NCI-H446 (cell line): ENCODE results near the gene UBL4A.
"Not testable (repeated sequence)": the region's sequence is repeated elsewhere in the genome, so short reads cannot be mapped to it uniquely, and the experiment has no call there.

Experiments used
- DNase-seq, 2 experiments: peaks; one replicate each; lab custom pipeline; 2025; lab: John Stamatoyannopoulos, UW

The UBL4A gene

DNA sequence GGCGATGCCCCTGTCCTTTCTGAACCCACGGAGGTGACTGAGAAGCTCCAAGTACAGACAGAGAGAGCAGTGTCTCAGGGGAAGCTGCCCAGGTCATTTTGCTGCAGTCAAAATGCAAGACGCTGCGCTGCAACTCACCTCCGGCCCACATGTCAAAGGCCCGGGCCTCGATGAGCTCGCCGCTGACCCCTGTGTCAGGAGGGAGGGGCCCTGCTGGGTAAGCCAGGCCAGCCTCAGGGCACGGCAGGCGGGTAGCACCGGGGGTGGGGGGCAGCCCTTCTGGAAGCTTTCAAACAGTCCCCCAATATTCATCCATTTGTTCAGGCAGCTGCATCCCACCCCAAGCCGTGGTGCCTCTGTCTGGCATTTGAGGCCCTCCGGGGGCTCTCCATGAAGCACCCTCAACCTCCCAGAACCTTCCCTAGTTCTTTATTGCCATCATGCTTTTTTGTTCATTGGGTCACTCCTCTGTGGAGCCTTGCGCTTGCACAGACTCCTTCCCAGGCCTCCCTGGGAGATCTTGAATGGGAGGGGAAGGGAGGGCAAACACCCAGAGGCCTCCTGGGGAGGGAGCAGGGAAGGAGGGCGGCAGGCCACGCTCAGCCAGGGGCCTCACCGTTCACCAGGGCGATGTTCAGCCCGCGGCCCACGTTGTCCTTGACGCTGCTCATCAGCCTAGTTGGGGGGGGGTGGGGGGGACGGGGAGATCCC, 21.4 kb upstream of the UBL4A start:
- DNase-seq: no peak

- DNase-seq: no peak
Measured at GRCh38 chrX:154506483-154507332, 20.3 kb upstream of the UBL4A start.

GRCh38 chrX:154505734-154506133, 19.3 kb upstream of the UBL4A start:
- no peak for DNase-seq

GRCh38 chrX:154502989-154503388, 16.6 kb upstream of the UBL4A start:
- DNase-seq: no peak

- DNase-seq: no peak
Measured at GRCh38 chrX:154502098-154502497, 15.7 kb upstream of the UBL4A start.

DNA sequence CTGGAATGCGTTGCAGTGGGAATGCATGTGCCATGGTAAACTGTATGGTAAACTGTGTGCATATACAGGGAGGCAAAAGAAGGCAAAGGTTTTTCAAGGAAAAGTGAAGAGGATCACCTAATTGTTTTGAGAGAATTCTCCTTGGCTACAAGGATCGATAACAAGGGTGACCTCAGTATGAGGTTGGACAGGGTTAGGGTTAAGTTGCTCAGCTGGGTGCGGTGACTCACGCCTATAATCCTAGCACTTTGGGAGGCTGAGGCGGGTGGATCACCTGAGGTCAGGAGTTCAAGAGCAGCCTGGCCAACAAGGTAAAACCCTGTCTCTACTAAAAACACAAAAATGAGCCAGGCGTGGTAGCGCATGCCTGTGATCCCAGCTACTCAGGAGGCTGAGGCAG, 15.0 kb upstream of the UBL4A start:
- DNase-seq: not testable (repeated sequence)

DNA sequence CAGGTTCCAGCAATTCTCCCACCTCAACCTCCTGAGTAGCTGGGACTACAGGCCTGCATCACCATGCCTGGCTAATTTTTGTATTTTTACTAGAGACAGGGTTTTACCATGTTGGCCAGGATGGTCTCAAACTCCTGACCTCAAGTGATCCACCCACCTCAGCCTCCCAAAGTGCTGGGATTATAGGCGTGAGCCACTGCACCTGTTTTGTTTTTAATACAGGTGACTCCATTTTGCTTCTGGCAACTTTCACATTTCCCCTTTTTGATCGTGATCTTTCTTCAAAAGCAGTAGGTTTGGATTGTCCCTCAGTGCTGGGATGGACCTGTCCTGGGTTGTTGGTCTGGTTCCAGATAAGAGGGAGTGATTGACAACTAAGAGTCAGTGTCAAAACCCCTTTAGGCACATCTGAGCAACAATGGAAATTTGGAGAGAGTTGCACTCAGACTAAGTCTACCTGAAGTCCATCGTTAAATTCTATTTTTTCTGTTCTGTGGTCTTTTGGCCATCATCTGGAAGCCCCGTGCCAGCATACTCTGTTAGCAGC, 10.2 kb upstream of the UBL4A start:
- not testable (repeated sequence) for DNase-seq

DNA sequence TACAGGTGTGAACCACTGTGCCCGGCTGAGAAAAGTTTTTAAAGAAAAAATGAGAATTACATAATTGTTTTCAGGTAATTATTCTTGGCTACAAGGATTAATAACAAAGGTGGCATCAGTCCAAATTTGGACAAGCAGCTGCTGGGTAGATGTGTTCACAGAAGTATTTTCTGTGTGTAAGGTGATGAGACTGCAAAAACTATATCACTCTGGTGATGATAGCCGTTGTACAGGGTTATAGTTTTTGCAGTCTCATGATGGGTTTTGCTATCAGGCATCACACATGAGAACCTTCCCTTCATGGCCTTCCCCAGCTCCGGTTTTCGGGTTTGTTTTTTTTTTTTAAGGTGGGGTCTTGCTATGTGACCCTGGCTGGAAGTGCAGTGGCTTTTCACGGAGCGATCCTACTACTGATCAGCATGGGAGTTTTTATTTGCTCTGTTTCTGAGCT, 9.1 kb upstream of the UBL4A start:
- no peak for DNase-seq

GRCh38 chrX:154494715-154495114, 8.3 kb upstream of the UBL4A start:
- no peak for DNase-seq

- peak; percentile 75 to 95 for DNase-seq
Measured at GRCh38 chrX:154490414-154491083, 4.1 kb upstream of the UBL4A start, which contains the start of gene SLC10A3. TSS of gene SLC10A3 (minus strand) at chrX:154490629. CDS start at chrX:154488940, 1,689 bp downstream.

DNA sequence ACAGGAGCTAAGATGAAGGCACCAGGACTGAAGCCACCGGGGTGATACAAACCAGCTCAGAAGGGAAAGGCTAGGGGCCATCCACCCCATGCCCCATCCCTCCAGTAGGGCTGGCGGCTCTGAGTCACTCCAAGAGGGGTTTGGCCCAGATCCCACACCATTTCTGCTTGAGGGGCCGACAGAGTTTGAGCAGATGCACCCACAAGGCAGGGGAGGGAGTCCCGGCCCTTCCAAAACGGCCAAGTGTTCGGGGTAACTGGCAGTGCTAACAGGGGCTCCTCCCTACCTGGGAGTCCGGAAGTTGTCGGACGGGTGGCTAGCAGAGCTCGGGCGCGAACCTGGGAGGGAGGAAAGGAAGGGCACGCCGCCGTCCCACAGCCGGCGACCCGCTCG, 3.6 kb upstream of the UBL4A start:
- peak in 1 of 2 experiments; percentile 12 for DNase-seq

DNA sequence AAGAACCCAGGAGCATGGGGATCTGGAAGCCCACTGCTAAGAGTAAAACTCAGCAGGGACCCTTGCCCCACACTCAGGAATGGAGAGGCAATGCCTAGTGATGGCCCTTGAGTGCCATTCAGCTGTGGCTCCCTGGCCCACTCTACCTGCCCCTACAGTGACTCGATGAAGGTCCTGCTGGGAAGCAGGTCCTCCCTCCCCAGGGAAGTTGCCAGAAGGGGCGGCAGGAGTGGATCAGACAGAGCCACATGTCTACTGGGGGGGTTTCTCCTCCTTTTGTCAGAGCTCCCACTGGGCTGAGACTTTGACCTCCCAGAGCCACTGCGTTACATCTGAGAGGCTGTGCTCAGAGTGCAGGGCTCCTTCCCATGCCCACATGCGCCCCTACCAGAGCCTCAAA, 2.8 kb upstream of the UBL4A start:
- no peak for DNase-seq

- DNase-seq: no peak
Measured at GRCh38 chrX:154488336-154489075, 2.1 kb upstream of the UBL4A start.

GRCh38 chrX:154487518-154488290, 1.3 kb upstream of the UBL4A start:
- no peak for DNase-seq

GRCh38 chrX:154486052-154486395, 391 bp downstream of the UBL4A start:
- peak in 1 of 2 experiments; percentile 19 for DNase-seq

DNA sequence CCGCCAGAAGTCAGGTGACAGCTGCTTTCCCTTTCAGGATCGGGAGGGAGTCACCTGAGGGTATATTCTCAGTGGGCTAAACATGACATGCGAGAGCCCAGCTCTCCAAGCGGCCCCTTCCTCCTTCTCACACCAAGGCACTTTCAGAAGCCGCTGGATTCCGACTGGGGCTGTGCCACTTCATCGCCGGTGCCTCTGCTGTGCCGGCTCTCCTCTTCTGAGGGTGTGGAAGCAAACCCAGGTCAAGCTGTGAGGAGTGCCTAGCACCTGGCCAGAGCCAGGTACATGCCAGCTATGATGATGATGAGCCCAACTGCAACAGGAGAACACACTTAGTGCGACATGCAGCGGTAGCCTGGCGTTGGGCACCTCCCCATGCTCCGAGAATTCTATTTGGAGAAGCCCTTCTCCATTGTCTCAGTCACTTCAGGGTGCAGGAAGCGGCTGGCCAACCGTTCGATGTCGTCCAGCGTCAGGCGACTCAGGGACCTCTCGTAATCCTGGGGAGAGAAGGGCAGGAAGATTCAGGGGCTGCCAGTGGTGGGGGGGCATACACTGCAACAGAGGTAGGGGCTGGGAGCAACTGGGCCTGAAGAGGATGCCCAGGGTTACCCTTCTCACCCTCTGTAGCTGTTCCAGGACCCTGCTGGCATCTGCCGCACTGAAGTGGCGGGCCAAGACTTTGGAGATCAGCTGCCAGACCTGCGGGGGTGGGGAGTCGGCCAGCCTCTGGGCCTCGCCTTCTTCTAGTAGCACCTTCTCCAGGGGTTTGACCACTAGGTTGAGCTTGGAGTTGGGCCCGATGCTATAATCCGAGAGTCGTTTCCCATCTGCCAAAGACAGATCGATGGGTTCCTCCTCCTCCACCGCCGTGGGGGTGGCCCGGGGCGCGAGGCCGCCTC, 1.0 kb downstream of the UBL4A start:
- DNase-seq: peak in 1 of 2 experiments; percentile 19

GRCh38 chrX:154484255-154485149, 1.9 kb downstream of the UBL4A start:
- DNase-seq: no peak

DNA sequence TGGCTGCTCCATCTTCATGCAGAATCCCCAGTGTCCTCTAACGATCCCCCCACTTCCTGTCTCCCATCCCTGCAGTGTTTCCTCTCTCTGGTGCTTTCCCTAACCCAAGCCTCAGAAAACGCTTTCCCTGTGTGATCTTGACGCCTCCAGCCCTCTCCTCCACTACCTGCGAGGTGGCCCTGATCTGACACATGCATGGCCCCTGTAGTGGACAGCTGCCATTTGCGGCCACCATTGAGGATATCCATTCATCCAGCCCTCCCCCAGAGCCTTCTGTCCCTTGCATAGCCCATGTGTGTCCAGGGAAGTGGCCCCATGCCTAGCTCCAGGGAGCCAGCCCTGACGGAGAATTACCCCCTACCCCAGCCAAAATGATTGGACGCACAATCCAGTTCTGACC, 3.1 kb downstream of the UBL4A start:
- no peak for DNase-seq

GRCh38 chrX:154482786-154483185, 3.6 kb downstream of the UBL4A start:
- DNase-seq: no peak
